DOHH2 (cell line): ENCODE results near the gene HJV.

ENCODE experiments used
- EZH2phosphoT487 ChIP-seq: fragments of 200-600 bp; sonication (generic); IDR thresholded peaks from 2 replicates; pipeline ENCODE4 v1.6.1; 2017; ENCODE audit warnings: borderline replicate concordance, mild to moderate bottlenecking, antibody characterized with exemption, low read length, moderate library complexity, mixed read lengths
- TF ChIP-seq, protein P1 (sequence below): fragments of 200-600 bp; sonication (generic); IDR thresholded peaks from one replicate; pipeline ENCODE4 v1.5.1; 2014; ENCODE audit warnings: antibody characterized with exemption, mild to moderate bottlenecking, low read depth, low read length; ENCODE audit not compliant: poor library complexity, severe bottlenecking

GRCh38 chr1:146029117-146029516 is 7.6 kb upstream of the HJV start:
- TF ChIP-seq, protein P1, sequence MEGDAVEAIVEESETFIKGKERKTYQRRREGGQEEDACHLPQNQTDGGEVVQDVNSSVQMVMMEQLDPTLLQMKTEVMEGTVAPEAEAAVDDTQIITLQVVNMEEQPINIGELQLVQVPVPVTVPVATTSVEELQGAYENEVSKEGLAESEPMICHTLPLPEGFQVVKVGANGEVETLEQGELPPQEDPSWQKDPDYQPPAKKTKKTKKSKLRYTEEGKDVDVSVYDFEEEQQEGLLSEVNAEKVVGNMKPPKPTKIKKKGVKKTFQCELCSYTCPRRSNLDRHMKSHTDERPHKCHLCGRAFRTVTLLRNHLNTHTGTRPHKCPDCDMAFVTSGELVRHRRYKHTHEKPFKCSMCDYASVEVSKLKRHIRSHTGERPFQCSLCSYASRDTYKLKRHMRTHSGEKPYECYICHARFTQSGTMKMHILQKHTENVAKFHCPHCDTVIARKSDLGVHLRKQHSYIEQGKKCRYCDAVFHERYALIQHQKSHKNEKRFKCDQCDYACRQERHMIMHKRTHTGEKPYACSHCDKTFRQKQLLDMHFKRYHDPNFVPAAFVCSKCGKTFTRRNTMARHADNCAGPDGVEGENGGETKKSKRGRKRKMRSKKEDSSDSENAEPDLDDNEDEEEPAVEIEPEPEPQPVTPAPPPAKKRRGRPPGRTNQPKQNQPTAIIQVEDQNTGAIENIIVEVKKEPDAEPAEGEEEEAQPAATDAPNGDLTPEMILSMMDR = no peak
- no peak for TF ChIP-seq EZH2phosphoT487
